GM12878 (cell line): ENCODE measurements around the gene KIAA0319L. TPM values are rescaled to one million over a fixed set of nuclear protein-coding genes. Genes with fewer than 3 reads are reported as not detected.

Experiments used
- ATAC-seq: fragments of 200-7000 bp; cut with Tn5 transposase; 3 replicates; pipeline ENCODE4 v1.9.1; 2020; ENCODE audit warnings: mild to moderate bottlenecking, moderate library complexity
- BruUV-seq: library from RNA; stranded (reverse); fragments of 400-500 nt; replicated peaks from 2 replicates; lab custom pipeline; 2021; lab: Mats Ljungman, UMichigan
- CTCF ChIA-PET: fragments of 300-600 bp; sonication (Branson Sonifier 250); formaldehyde crosslinking; extraction: SDS; loops from one replicate; lab custom pipeline; 2021; ENCODE audit warnings: inconsistent platforms; lab: Yijun Ruan, JAX
- POLR2A ChIA-PET: fragments of 350-600 bp; formaldehyde crosslinking; extraction: SDS; loops from one replicate; lab custom pipeline; 2021; ENCODE audit warnings: inconsistent platforms; lab: Charles Lee
- RAD21 ChIA-PET: fragments of 300-600 bp; sonication (Branson Sonifier 250); formaldehyde crosslinking; loops from one replicate; lab custom pipeline; 2023; ENCODE audit warnings: antibody characterized with exemption; ENCODE audit not compliant: unreplicated experiment; lab: Charles Lee
- SMC1A ChIA-PET: fragments of 300-600 bp; sonication (Branson Sonifier 250); formaldehyde crosslinking; loops from one replicate; lab custom pipeline; 2023; ENCODE audit not compliant: unreplicated experiment, uncharacterized antibody; lab: Charles Lee
- DNase-seq: peaks from one replicate; pipeline ENCODE4 v3.0.0-alpha.2; 2011; ENCODE audit warnings: low read depth, low spot score
- FAIRE-seq: peaks from 3 replicates; lab custom pipeline; 2011; peaks lifted over from hg19 to GRCh38; lab: Jason Lieb, UNC
- H2AFZ ChIP-seq: 2 replicates; pipeline ENCODE4 v1.6.0; 2011; ENCODE audit warnings: low read depth, low read length, control low read depth; ENCODE audit not compliant: control insufficient read depth
- H3K27ac ChIP-seq: 2 replicates; pipeline ENCODE4 v1.5.1; 2011; ENCODE audit warnings: control low read depth; ENCODE audit not compliant: control insufficient read depth, insufficient read depth
- H3K27me3 ChIP-seq, 2 experiments: replicated peaks in 1 of 2; 2 replicates each; pipeline versions ENCODE4 v1.6.0 to v1.6.1; 2011; ENCODE audit warnings: low read length in 1 of 2; ENCODE audit not compliant: control insufficient read depth in 2 of 2, insufficient read depth in 2 of 2
- H3K36me3 ChIP-seq, 2 experiments: 2 replicates each; pipeline ENCODE4 v1.5.1; 2011; ENCODE audit warnings: low read length in 1 of 2; ENCODE audit not compliant: control insufficient read depth in 2 of 2, insufficient read depth in 2 of 2
- H3K4me1 ChIP-seq: 2 replicates; pipeline ENCODE4 v1.6.1; 2011; ENCODE audit warnings: mild to moderate bottlenecking, low read length, moderate library complexity, mixed read lengths; ENCODE audit not compliant: control insufficient read depth, insufficient read depth
- H3K4me2 ChIP-seq: 2 replicates; pipeline ENCODE4 v1.6.0; 2011; ENCODE audit warnings: control low read depth; ENCODE audit not compliant: control insufficient read depth, insufficient read depth
- H3K4me3 ChIP-seq: fragments of 200-600 bp; sonication (generic); 2 replicates; pipeline ENCODE4 v1.5.1; 2016
- H3K79me2 ChIP-seq: 2 replicates; pipeline ENCODE4 v1.6.0; 2011; ENCODE audit warnings: low read length; ENCODE audit not compliant: control insufficient read depth, insufficient read depth
- H3K9ac ChIP-seq: 2 replicates; pipeline ENCODE4 v1.8.0; 2011; ENCODE audit warnings: low read length, control low read depth, mixed read lengths; ENCODE audit not compliant: control insufficient read depth, insufficient read depth
- H3K9me3 ChIP-seq: replicated peaks from 3 replicates; pipeline ENCODE4 v1.5.1; 2011; ENCODE audit warnings: mild to moderate bottlenecking, low read length; ENCODE audit not compliant: control insufficient read depth, insufficient read depth
- H4K20me1 ChIP-seq: 2 replicates; pipeline ENCODE4 v1.6.0; 2011; ENCODE audit not compliant: control insufficient read depth, insufficient read depth
- CEBPB ChIP-seq, 2 experiments: fragments of 150-350 bp in 1 of 2; IDR thresholded peaks; 2 replicates each; pipeline ENCODE4 v1.6.1; 2012 to 2014; ENCODE audit warnings: low read depth in 2 of 2, low read length in 2 of 2, borderline replicate concordance in 1 of 2, inconsistent platforms in 1 of 2
- CTCF ChIP-seq, 3 experiments: IDR thresholded peaks in 2 of 3; conservative IDR thresholded peaks in 1 of 3; 2 replicates each; pipeline ENCODE4 v1.5.1; 2011; ENCODE audit warnings: low read depth in 3 of 3, low read length in 3 of 3, mild to moderate bottlenecking in 3 of 3, control low read depth in 2 of 3, moderate library complexity in 2 of 3, inconsistent platforms in 1 of 3, mixed read lengths in 1 of 3; ENCODE audit not compliant: control insufficient read depth in 2 of 3, insufficient read depth in 1 of 3; ENCODE audit errors: extremely low read depth in 1 of 3
- RAD21 ChIP-seq: IDR thresholded peaks from 2 replicates; pipeline ENCODE4 v1.6.1; 2011; ENCODE audit warnings: mild to moderate bottlenecking, low read depth, low read length, moderate library complexity; ENCODE audit not compliant: insufficient read depth
- SMC3 ChIP-seq: IDR thresholded peaks from 2 replicates; pipeline ENCODE4 v1.6.1; 2011; ENCODE audit warnings: low read length, improper control_type of control experiment, borderline replicate concordance
- STAT1 ChIP-seq: fragments of 450-650 bp; conservative IDR thresholded peaks from 2 replicates; pipeline ENCODE4 v1.6.1; 2014; ENCODE audit warnings: antibody characterized with exemption, mild to moderate bottlenecking
- WGBS: methylation state at CpG from one replicate; pipeline ENCODE4 v1.1.6; 2016; ENCODE audit warnings: low lambda C conversion rate; ENCODE audit not compliant: insufficient replicate concordance, insufficient coverage; ENCODE audit errors: missing lambda C conversion rate; 5-methylcytosine and 5-hydroxymethylcytosine counted together
- in situ Hi-C: fragments of 300-500 bp; cut with MboI; formaldehyde crosslinking; loops from 9 replicates; pipeline ENCODE4 v1.14.3; 2018; ENCODE audit warnings: mixed read lengths
- intact Hi-C: fragments of 100-400 bp; cut with micrococcal nuclease; formaldehyde crosslinking; loops from one replicate; pipeline ENCODE4 v1.14.2; 2022; ENCODE audit not compliant: unreplicated experiment
- polyA plus RNA-seq, 11 experiments: library from polyadenylated mRNA; depleted of rRNA in 4 of 11; unstranded in 6 of 11; stranded (reverse) in 5 of 11; fragments of >200 nt; fragmentation: Nextera tagmentation in 4 of 11; fragmentation: Illumina TruSeq in 1 of 11; extraction: Ambion mirVana in 4 of 11; extraction: Trizol in 1 of 11; gene quantifications; 1 replicate in 1 of 11; 2 replicates in 10 of 11; pipeline versions ENCODE4 v1.2.1 to v1.2.3, GENCODE V29; 2011 to 2016; ENCODE audit warnings: inconsistent platforms in 2 of 11, missing spikeins in 2 of 11, low read depth in 1 of 11
- total RNA-seq, 4 experiments: library from RNA; depleted of rRNA in 3 of 4; stranded (reverse); fragments of >200 nt in 3 of 4; fragmentation: Illumina TruSeq in 1 of 4; extraction: Trizol in 1 of 4; gene quantifications; 2 replicates each; pipeline versions ENCODE4 v1.2.1 to v1.2.3, GENCODE V29; 2013 to 2021

The KIAA0319L gene
- total and polyA plus RNA-seq, 10 of the 15 experiments (the other 5 are each of a cell fraction or from before 2014, with no cell fraction given) = 2.6 to 57.8 (median 25.4) TPM

- H3K9ac ChIP-seq = no peak overlapping the region
- H3K4me1 ChIP-seq = no peaks in the 10 kb centered on the region
- no peaks in the 10 kb centered on the region for H3K79me2 ChIP-seq
- CTCF ChIA-PET = interaction anchor here (0.6 to 7.1 kb wide), 39 partner anchors 9 to 367 kb away, joined by 3 to 248 read pairs (median 4); partner anchors contain the start of genes C1orf216, CLSPN, KIAA0319L and ZMYM4
- POLR2A ChIA-PET = interaction anchor here (0.9 kb wide), 1 partner anchor 213 kb away, joined by 3 read pairs; no protein-coding TSS in a partner anchor
- no peak overlapping the region for H3K4me3 ChIP-seq
- SMC1A ChIA-PET = interaction anchor here (0.5 to 5.9 kb wide), 24 partner anchors 9 to 447 kb away, joined by 3 to 128 read pairs (median 4); partner anchors contain the start of genes C1orf216 and CLSPN
- no peak overlapping the region for H3K4me2 ChIP-seq
- WGBS = 25% methylated on average over 4 of the region's 4 CpGs
- H3K27me3 ChIP-seq = peaks cover 0 to 2% of the 10 kb centered on the region in 2 experiments; a peak in 1 of 4 replicates
- DNase-seq (no peak), FAIRE-seq (peak; percentile 86), ATAC-seq (peak; percentile 82)
- H3K27ac ChIP-seq = no peak overlapping the region
- BruUV-seq = no TSS peak
- RAD21 ChIA-PET = interaction anchor here (0.7 to 3.4 kb wide), 18 partner anchors 9 to 218 kb away, joined by 3 to 57 read pairs (median 5); partner anchors contain the start of gene CLSPN
- intact Hi-C loops (loop anchor here (1.0 to 2.0 kb wide), 3 partner anchors 146 to 205 kb away; no protein-coding TSS in a partner anchor), in situ Hi-C loops (loop anchor here (5.0 kb wide), 2 partner anchors 148 to 208 kb away; partner anchors contain the start of gene C1orf216)
- H4K20me1 ChIP-seq = no peaks in the 10 kb centered on the region
- H2AFZ ChIP-seq = no peak overlapping the region
- H3K36me3 ChIP-seq = peaks cover 0 to 7% of the 10 kb centered on the region in 2 experiments; a peak in 1 of 4 replicates
- TF ChIP-seq CTCF (IDR thresholded peaks at IDR 0.05 in 2 of 3, conservative IDR thresholded peaks at IDR 0.05 in 1 of 3; ENCODE audit: control insufficient read depth in 2 of 3, extremely low read depth in 1 of 3, insufficient read depth in 1 of 3, low read depth in 3 of 3, low read length in 3 of 3) (peak; percentile 85 to 93 (median 89)), CEBPB (IDR thresholded peaks at IDR 0.05; ENCODE audit: borderline replicate concordance in 1 of 2, low read depth in 2 of 2, low read length in 2 of 2) (no peak), STAT1 (0 out of 2 replicates have a peak, but pooled peaks have one; percentile 34), SMC3 (peak; percentile 95), RAD21 (peak; percentile 83)
- H3K9me3 ChIP-seq = no peaks in the 10 kb centered on the region
These were observed 11.8 kb upstream of the KIAA0319L start for GRCh38 chr1:35568975-35569395.
